OCI-LY3 (cell line): ENCODE results near the gene TAC4.

Source experiments
- EZH2phosphoT487 ChIP-seq: fragments of 200-600 bp; shearing (Covaris generic); IDR thresholded peaks from 2 replicates; pipeline ENCODE4 v1.6.1; 2018; ENCODE audit warnings: antibody characterized with exemption, mixed run types, low read depth
- TF ChIP-seq, protein P1 (sequence below): fragments of 200-600, 300-600 bp; sonication (generic); IDR thresholded peaks from 2 replicates; pipeline ENCODE4 v1.5.1; 2014; ENCODE audit warnings: antibody characterized with exemption, low read length, low read depth

DNA sequence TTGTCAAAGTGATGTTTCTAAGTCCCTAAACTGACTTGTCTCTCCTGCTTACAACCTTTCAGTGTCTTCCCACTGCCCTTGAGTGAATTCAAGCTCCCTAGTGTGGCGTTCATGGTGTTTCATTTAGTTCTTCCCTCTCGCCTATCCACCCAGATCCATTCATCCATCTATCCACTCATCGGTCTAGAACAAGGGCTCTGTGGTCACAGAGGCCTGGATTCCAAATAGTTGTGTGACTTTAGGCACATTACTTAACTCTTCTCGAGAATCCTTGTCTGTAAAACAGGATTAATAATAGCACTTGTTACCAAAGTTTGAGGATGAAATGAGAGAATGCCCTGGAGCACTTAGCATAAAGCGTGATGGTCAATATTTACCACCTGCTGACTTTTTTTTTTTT is 870 bp upstream of the TAC4 start:
- TF ChIP-seq, protein P1, sequence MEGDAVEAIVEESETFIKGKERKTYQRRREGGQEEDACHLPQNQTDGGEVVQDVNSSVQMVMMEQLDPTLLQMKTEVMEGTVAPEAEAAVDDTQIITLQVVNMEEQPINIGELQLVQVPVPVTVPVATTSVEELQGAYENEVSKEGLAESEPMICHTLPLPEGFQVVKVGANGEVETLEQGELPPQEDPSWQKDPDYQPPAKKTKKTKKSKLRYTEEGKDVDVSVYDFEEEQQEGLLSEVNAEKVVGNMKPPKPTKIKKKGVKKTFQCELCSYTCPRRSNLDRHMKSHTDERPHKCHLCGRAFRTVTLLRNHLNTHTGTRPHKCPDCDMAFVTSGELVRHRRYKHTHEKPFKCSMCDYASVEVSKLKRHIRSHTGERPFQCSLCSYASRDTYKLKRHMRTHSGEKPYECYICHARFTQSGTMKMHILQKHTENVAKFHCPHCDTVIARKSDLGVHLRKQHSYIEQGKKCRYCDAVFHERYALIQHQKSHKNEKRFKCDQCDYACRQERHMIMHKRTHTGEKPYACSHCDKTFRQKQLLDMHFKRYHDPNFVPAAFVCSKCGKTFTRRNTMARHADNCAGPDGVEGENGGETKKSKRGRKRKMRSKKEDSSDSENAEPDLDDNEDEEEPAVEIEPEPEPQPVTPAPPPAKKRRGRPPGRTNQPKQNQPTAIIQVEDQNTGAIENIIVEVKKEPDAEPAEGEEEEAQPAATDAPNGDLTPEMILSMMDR: no peak
- no peak for TF ChIP-seq EZH2phosphoT487
